Loucy (cell line): ENCODE data around the gene HADH.

Experiments
- H2AFZ ChIP-seq: fragments of 200-600 bp; sonication (generic); 2 replicates; pipeline ENCODE4 v1.6.0; 2016; ENCODE audit warnings: antibody characterized with exemption, mild to moderate bottlenecking, low read length, moderate library complexity
- H3F3A ChIP-seq: fragments of 200-600 bp; 2 replicates; pipeline ENCODE4 v1.6.0; 2016; ENCODE audit warnings: antibody characterized with exemption, low read depth, mild to moderate bottlenecking
- H3K27me3 ChIP-seq: fragments of 200-600 bp; sonication (generic); 2 replicates; pipeline ENCODE4 v1.6.1; 2014; ENCODE audit warnings: low read length, mild to moderate bottlenecking; ENCODE audit not compliant: insufficient read depth, poor library complexity, severe bottlenecking
- H3K36me3 ChIP-seq: fragments of 200-600 bp; sonication (generic); 2 replicates; pipeline ENCODE4 v1.6.1; 2016; ENCODE audit warnings: low read length; ENCODE audit not compliant: insufficient read depth
- H3K4me1 ChIP-seq: fragments of 200-600 bp; sonication (generic); 2 replicates; pipeline ENCODE4 v1.5.1; 2014; ENCODE audit warnings: low read length, mild to moderate bottlenecking; ENCODE audit not compliant: insufficient read depth, poor library complexity, severe bottlenecking
- H3K4me2 ChIP-seq: fragments of 200-600 bp; sonication (generic); 2 replicates; pipeline ENCODE4 v1.6.0; 2014; ENCODE audit warnings: antibody characterized with exemption, low read length, low read depth, mild to moderate bottlenecking; ENCODE audit not compliant: poor library complexity, severe bottlenecking
- H3K4me3 ChIP-seq: fragments of 200-600 bp; sonication (generic); 2 replicates; pipeline ENCODE4 v1.5.1; 2014; ENCODE audit warnings: low read length, mild to moderate bottlenecking, mixed read lengths; ENCODE audit not compliant: poor library complexity, severe bottlenecking
- H3K79me2 ChIP-seq: fragments of 200-600 bp; sonication (generic); 2 replicates; pipeline ENCODE4 v1.6.1; 2014; ENCODE audit warnings: low read length; ENCODE audit not compliant: insufficient read depth
- H3K9ac ChIP-seq: fragments of 200-600 bp; sonication (generic); 2 replicates; pipeline ENCODE4 v1.6.0; 2014; ENCODE audit warnings: mild to moderate bottlenecking, low read depth, low read length, moderate library complexity; ENCODE audit not compliant: poor library complexity, severe bottlenecking
- H3K9me2 ChIP-seq: fragments of 200-600 bp; sonication (generic); replicated peaks from 2 replicates; pipeline ENCODE4 v1.6.1; 2016; ENCODE audit warnings: low read depth, low read length, mixed read lengths
- H3K9me3 ChIP-seq: fragments of 200-600 bp; sonication (generic); 2 replicates; pipeline ENCODE4 v1.6.1; 2014; ENCODE audit warnings: mild to moderate bottlenecking, antibody characterized with exemption, low read length, low read depth; ENCODE audit not compliant: insufficient read depth
- H4K20me1 ChIP-seq: fragments of 200-600 bp; sonication (generic); 2 replicates; pipeline ENCODE4 v1.6.0; 2014; ENCODE audit warnings: antibody characterized with exemption, low read length, mild to moderate bottlenecking; ENCODE audit not compliant: insufficient read depth, poor library complexity, severe bottlenecking
- EZH2phosphoT487 ChIP-seq: fragments of 200-600 bp; IDR thresholded peaks from 2 replicates; pipeline ENCODE4 v1.6.1; 2018; ENCODE audit warnings: antibody characterized with exemption, mild to moderate bottlenecking, moderate library complexity, borderline replicate concordance
- TF ChIP-seq, protein P1 (sequence below): fragments of 200-600 bp; sonication (generic); conservative IDR thresholded peaks from 2 replicates; pipeline ENCODE4 v1.5.1; 2014; ENCODE audit warnings: mild to moderate bottlenecking, antibody characterized with exemption, low read length

Gene HADH

DNA sequence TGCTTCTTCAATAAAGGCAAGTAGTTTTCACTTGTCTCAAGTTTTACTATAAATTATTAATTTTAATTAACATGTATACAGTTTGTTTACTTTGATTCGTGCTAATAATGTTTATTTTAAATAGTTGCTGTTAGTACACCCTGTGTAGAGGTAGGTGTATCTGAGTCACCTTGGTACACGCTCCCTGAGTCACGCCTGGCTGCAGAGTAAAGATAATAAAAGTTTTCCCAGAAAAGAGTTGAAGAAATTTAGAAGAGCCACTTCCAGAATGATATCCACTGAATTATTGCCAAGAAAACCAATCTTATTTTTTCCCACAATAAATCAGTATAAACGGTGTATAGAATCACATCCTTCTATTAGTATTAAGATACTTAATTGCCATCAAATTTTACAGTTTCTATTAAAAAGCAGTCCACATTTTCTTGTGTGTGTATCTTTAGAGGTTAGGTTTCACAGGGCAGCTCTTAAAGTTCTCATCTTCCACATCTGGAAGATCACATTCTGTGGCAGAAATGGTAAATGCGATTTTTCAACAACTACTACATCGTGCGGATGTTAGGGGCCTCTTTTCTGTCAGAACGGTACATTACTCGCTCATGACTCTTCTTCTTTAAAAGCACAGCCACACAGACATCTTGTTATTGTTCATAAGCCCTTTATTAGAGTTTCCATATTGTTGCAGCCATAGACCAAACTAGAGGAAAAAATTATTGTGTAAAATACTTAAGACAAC lies 55.4 kb downstream of the HADH start:
- H3K4me2 ChIP-seq: no peak overlapping the region
- peaks cover 42% of the 10 kb centered on the region for H3K36me3 ChIP-seq
- H3K9ac ChIP-seq: no peak overlapping the region
- H3K79me2 ChIP-seq: no peaks in the 10 kb centered on the region
- no peaks in the 10 kb centered on the region for H3K9me3 ChIP-seq
- H3F3A ChIP-seq: peaks cover 15% of the 10 kb centered on the region
- peaks cover 6% of the 10 kb centered on the region for H3K4me1 ChIP-seq
- H2AFZ ChIP-seq: no peak overlapping the region
- H4K20me1 ChIP-seq: no peaks in the 10 kb centered on the region
- H3K27me3 ChIP-seq: no peaks in the 10 kb centered on the region
- TF ChIP-seq EZH2phosphoT487: no peak
- TF ChIP-seq, protein P1, sequence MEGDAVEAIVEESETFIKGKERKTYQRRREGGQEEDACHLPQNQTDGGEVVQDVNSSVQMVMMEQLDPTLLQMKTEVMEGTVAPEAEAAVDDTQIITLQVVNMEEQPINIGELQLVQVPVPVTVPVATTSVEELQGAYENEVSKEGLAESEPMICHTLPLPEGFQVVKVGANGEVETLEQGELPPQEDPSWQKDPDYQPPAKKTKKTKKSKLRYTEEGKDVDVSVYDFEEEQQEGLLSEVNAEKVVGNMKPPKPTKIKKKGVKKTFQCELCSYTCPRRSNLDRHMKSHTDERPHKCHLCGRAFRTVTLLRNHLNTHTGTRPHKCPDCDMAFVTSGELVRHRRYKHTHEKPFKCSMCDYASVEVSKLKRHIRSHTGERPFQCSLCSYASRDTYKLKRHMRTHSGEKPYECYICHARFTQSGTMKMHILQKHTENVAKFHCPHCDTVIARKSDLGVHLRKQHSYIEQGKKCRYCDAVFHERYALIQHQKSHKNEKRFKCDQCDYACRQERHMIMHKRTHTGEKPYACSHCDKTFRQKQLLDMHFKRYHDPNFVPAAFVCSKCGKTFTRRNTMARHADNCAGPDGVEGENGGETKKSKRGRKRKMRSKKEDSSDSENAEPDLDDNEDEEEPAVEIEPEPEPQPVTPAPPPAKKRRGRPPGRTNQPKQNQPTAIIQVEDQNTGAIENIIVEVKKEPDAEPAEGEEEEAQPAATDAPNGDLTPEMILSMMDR: no peak
- H3K9me2 ChIP-seq: no peaks in the 10 kb centered on the region
- H3K4me3 ChIP-seq: no peak overlapping the region

DNA sequence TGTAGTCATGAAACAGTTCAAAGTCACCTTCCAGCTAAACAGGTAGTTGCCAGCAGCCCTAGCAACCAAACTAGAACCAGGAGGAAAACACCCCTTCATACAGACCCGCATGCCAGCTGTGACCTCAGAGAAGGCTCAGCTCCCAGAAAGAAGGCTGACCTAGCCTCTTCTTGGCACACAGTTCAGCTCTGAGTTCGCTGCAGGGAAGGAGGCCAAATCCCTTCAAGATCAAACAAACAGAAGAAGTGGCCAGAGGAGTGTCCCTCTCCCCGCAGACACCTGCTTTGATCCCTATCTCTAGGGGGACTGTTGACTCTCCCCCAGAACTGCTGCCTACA lies 56.0 kb downstream of the HADH start:
- no peak overlapping the region for H3K4me2 ChIP-seq
- peaks cover 15% of the 10 kb centered on the region for H3F3A ChIP-seq
- H3K4me3 ChIP-seq: no peak overlapping the region
- no peaks in the 10 kb centered on the region for H3K9me3 ChIP-seq
- peaks cover 46% of the 10 kb centered on the region for H3K36me3 ChIP-seq
- H3K4me1 ChIP-seq: peaks cover 6% of the 10 kb centered on the region
- no peaks in the 10 kb centered on the region for H3K27me3 ChIP-seq
- H3K79me2 ChIP-seq: no peaks in the 10 kb centered on the region
- TF ChIP-seq, protein P1: no peak
- no peak for TF ChIP-seq EZH2phosphoT487
- no peaks in the 10 kb centered on the region for H4K20me1 ChIP-seq
- H3K9me2 ChIP-seq: no peaks in the 10 kb centered on the region
- H3K9ac ChIP-seq: no peak overlapping the region
- no peak overlapping the region for H2AFZ ChIP-seq

DNA sequence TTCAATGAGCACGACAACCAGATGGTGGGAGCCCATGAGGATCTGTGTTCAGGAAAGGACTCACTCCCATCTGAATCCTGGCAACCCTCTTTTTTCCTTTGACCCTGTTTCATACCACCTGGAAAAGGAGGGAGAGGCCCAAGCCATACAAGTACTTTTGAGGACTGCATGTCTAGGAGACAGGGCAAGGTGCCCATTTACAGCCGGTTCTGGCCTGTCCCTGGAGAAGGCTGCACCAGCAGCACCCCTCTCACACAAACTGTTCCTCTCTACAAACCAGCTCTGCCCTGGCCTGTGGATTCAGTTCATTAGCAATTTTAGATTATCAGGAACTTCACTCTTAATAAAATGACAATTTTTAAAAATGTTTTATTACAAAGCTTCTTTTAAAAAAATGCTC lies 57.5 kb downstream of the HADH start:
- H3K4me2 ChIP-seq: no peak overlapping the region
- TF ChIP-seq EZH2phosphoT487: no peak
- TF ChIP-seq, protein P1: no peak
- no peak overlapping the region for H3K4me3 ChIP-seq
- peaks cover 15% of the 10 kb centered on the region for H3F3A ChIP-seq
- no peak overlapping the region for H2AFZ ChIP-seq
- no peaks in the 10 kb centered on the region for H3K9me3 ChIP-seq
- no peaks in the 10 kb centered on the region; the same call in 1 of the 2 replicates for H3K79me2 ChIP-seq
- peaks cover 6% of the 10 kb centered on the region for H3K4me1 ChIP-seq
- H4K20me1 ChIP-seq: peaks cover 5% of the 10 kb centered on the region
- peaks cover 61% of the 10 kb centered on the region for H3K36me3 ChIP-seq
- no peaks in the 10 kb centered on the region for H3K27me3 ChIP-seq
- H3K9me2 ChIP-seq: no peaks in the 10 kb centered on the region
- no peak overlapping the region for H3K9ac ChIP-seq
